K562 (cell line): ENCODE measurements around the gene FAM53A. TPM values are rescaled to one million over a fixed set of nuclear protein-coding genes. Genes with fewer than 3 reads are reported as not detected.

Experiments
- BDP1 ChIP-seq: IDR thresholded peaks from 3 replicates; pipeline ENCODE4 v1.6.1; 2011; ENCODE audit not compliant: insufficient read length, insufficient read depth
- BRCA1 ChIP-seq, 2 experiments: fragments of 450-650 bp in 1 of 2; sonication (generic) in 1 of 2; formaldehyde crosslinking in 1 of 2; IDR thresholded peaks; 2 replicates each; pipeline versions ENCODE4 v1.5.0 to v1.6.1; 2017 to 2020; ENCODE audit warnings: mild to moderate bottlenecking in 1 of 2, missing genetic modification reagents in 1 of 2
- CCAR2 ChIP-seq: fragments of 200-400 bp; formaldehyde crosslinking; IDR thresholded peaks from 2 replicates; pipeline ENCODE4 v1.6.1; 2017; ENCODE audit warnings: mild to moderate bottlenecking, low read depth, low read length
- CEBPB ChIP-seq: fragments of 450-650 bp; IDR thresholded peaks from 2 replicates; pipeline ENCODE4 v1.6.1; 2016; ENCODE audit warnings: missing genetic modification characterization, missing compliant biosample characterization
- CHD4 ChIP-seq: fragments of 200-600 bp; sonication (generic); IDR thresholded peaks from 3 replicates; pipeline ENCODE4 v1.6.1; 2012; ENCODE audit warnings: low read depth, mild to moderate bottlenecking, mixed read lengths, low read length, inconsistent platforms; ENCODE audit not compliant: insufficient read depth, insufficient replicate concordance, poor library complexity, severe bottlenecking
- ETV1 ChIP-seq: fragments of 450-650 bp; conservative IDR thresholded peaks from 2 replicates; pipeline ENCODE4 v1.6.1; 2016; ENCODE audit warnings: missing genetic modification characterization, control low read depth, low read depth, missing compliant biosample characterization
- NCOA6 ChIP-seq: fragments of 450-650 bp; IDR thresholded peaks from 2 replicates; pipeline ENCODE4 v1.6.1; 2017; ENCODE audit warnings: mild to moderate bottlenecking
- POU5F1 ChIP-seq: fragments of 150-350 bp; IDR thresholded peaks from 2 replicates; pipeline ENCODE4 v1.6.1; 2014; ENCODE audit warnings: borderline replicate concordance, low read length, low read depth, mild to moderate bottlenecking; ENCODE audit not compliant: partially characterized antibody
- TAF1 ChIP-seq: IDR thresholded peaks from 2 replicates; pipeline ENCODE4 v1.6.1; 2011; ENCODE audit warnings: mild to moderate bottlenecking, low read length, moderate library complexity; ENCODE audit not compliant: insufficient read depth, control insufficient read depth, severe bottlenecking; ENCODE audit errors: extremely low read depth
- ZNF24 ChIP-seq: fragments of 450-650 bp; IDR thresholded peaks from 2 replicates; pipeline ENCODE4 v1.6.1; 2016
- ZNF316 ChIP-seq: fragments of 450-650 bp; IDR thresholded peaks from 2 replicates; pipeline ENCODE4 v1.6.1; 2016
- ZNF551 ChIP-seq: fragments of 250-450 bp; sonication (Bioruptor Pico); IDR thresholded peaks from 2 replicates; pipeline ENCODE4 v1.5.0; 2021; ENCODE audit warnings: mild to moderate bottlenecking, moderate library complexity
- polyA plus RNA-seq, 8 experiments: library from polyadenylated mRNA; depleted of rRNA in 4 of 8; stranded (reverse) in 5 of 8; unstranded in 3 of 8; fragments of >200 nt; fragmentation: Nextera tagmentation in 2 of 8; fragmentation: Illumina TruSeq in 1 of 8; extraction: Ambion mirVana in 2 of 8; extraction: Trizol in 1 of 8; gene quantifications; 2 replicates each; pipeline versions ENCODE4 v1.2.1 to v1.2.3, GENCODE V29; 2011 to 2014; ENCODE audit warnings: inconsistent platforms in 1 of 8, missing spikeins in 1 of 8
- total RNA-seq, 7 experiments: library from RNA; depleted of rRNA in 6 of 7; stranded (reverse); fragments of >200 nt in 6 of 7; fragmentation: Illumina TruSeq in 2 of 7; extraction: Trizol in 2 of 7; gene quantifications; 2 replicates each; pipeline versions ENCODE4 v1.2.1 to v1.2.3, GENCODE V29; 2011 to 2021; ENCODE audit warnings: low replicate concordance in 1 of 7
- TF ChIP-seq, protein P1 (sequence below): fragments of 250-450 bp; sonication (Bioruptor Pico); IDR thresholded peaks from 2 replicates; pipeline ENCODE4 v1.8.0; 2021; ENCODE audit warnings: mild to moderate bottlenecking, moderate library complexity
- TF ChIP-seq, protein P2 (sequence below): fragments of 250-450 bp; sonication (Bioruptor Pico); IDR thresholded peaks from 2 replicates; pipeline ENCODE4 v1.4.0; 2020; ENCODE audit warnings: mild to moderate bottlenecking, moderate library complexity
- TF ChIP-seq, protein P3 (sequence below): fragments of 450-650 bp; conservative IDR thresholded peaks from 2 replicates; pipeline ENCODE4 v1.6.1; 2016; ENCODE audit warnings: missing genetic modification characterization, low read depth, mild to moderate bottlenecking, control low read depth, missing compliant biosample characterization

FAM53A gene
- total and polyA plus RNA-seq, 9 of the 15 experiments (the other 6 are each of a cell fraction or from before 2014, with no cell fraction given): 0.53 to 2.7 (median 1.4) TPM; not detected in 2

DNA sequence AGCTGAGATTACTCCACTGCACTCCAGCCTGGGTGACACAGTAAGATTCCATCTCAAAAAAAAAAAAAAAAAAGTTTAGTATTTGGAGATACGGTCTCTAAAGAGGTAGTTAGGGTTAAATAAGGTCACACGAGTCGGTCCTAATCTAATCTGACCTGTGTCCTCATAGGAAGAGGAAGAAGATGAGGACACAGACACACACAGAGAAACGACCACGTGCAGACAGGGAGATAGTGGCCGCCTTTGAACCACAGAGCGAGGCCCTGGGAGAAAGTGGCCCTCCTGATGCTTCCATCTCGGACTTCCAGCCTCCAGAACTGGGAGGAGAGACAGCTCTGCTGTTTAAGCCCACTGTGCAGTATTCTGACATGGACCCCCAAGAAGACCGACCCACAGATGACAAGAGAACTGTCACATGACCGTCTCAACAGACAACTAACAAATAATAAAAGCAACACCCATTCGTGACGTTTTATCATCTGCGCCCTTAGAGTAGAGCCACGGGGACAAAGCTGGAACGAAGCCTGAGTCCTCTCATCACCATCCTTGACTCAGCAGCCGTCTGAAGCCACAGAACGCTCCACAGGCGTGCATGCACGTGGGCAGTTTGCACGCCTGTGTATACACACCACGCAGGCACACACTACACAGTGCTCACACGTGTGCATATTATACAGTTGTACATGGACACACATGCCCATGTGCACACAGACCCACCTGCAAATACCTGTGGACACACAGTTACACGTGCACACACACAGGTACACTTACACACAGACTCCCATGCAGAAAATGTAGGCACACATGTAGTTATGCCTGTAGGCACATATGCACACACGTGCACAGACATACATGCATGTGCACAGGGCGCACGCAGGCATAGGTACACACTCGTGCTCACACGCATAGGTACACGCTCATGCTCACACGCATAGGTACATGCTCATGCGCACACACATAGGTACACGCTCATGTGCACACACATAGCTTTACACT lies 51.7 kb downstream of the FAM53A start (continued):
- TF ChIP-seq, protein P1, sequence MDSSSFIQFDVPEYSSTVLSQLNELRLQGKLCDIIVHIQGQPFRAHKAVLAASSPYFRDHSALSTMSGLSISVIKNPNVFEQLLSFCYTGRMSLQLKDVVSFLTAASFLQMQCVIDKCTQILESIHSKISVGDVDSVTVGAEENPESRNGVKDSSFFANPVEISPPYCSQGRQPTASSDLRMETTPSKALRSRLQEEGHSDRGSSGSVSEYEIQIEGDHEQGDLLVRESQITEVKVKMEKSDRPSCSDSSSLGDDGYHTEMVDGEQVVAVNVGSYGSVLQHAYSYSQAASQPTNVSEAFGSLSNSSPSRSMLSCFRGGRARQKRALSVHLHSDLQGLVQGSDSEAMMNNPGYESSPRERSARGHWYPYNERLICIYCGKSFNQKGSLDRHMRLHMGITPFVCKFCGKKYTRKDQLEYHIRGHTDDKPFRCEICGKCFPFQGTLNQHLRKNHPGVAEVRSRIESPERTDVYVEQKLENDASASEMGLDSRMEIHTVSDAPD (CRISPR knock-in tag): no peak
- TF ChIP-seq NCOA6 (no peak), CEBPB (tag) (no peak), BDP1 (no peak), ZNF24 (no peak), ZNF551 (CRISPR knock-in tag) (no peak), CCAR2 (no peak), ETV1 (peak; percentile 43; the same call in 1 of the 2 replicates), CHD4 (no peak), BRCA1 (IDR thresholded peaks at IDR 0.05) (no peak), BRCA1 (CRISPR knock-in tag; IDR thresholded peaks at IDR 0.05) (no peak), TAF1 (no peak), POU5F1 (no peak), ZNF316 (no peak)
- TF ChIP-seq, protein P2, sequence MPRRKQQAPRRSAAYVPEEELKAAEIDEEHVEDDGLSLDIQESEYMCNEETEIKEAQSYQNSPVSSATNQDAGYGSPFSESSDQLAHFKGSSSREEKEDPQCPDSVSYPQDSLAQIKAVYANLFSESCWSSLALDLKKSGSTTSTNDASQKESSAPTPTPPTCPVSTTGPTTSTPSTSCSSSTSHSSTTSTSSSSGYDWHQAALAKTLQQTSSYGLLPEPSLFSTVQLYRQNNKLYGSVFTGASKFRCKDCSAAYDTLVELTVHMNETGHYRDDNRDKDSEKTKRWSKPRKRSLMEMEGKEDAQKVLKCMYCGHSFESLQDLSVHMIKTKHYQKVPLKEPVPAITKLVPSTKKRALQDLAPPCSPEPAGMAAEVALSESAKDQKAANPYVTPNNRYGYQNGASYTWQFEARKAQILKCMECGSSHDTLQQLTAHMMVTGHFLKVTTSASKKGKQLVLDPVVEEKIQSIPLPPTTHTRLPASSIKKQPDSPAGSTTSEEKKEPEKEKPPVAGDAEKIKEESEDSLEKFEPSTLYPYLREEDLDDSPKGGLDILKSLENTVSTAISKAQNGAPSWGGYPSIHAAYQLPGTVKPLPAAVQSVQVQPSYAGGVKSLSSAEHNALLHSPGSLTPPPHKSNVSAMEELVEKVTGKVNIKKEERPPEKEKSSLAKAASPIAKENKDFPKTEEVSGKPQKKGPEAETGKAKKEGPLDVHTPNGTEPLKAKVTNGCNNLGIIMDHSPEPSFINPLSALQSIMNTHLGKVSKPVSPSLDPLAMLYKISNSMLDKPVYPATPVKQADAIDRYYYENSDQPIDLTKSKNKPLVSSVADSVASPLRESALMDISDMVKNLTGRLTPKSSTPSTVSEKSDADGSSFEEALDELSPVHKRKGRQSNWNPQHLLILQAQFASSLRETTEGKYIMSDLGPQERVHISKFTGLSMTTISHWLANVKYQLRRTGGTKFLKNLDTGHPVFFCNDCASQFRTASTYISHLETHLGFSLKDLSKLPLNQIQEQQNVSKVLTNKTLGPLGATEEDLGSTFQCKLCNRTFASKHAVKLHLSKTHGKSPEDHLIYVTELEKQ: no peak
- TF ChIP-seq, protein P3, sequence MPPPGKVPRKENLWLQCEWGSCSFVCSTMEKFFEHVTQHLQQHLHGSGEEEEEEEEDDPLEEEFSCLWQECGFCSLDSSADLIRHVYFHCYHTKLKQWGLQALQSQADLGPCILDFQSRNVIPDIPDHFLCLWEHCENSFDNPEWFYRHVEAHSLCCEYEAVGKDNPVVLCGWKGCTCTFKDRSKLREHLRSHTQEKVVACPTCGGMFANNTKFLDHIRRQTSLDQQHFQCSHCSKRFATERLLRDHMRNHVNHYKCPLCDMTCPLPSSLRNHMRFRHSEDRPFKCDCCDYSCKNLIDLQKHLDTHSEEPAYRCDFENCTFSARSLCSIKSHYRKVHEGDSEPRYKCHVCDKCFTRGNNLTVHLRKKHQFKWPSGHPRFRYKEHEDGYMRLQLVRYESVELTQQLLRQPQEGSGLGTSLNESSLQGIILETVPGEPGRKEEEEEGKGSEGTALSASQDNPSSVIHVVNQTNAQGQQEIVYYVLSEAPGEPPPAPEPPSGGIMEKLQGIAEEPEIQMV (tag): no peak
